WI38 (cell line): ENCODE results near the gene DIP2B.
"Not testable (repeated sequence)": the region's sequence is repeated elsewhere in the genome, so short reads cannot be mapped to it uniquely, and the experiment has no call there.

ENCODE experiments used
- H3K4me3 ChIP-seq: 2 replicates; pipeline ENCODE4 v1.5.1; 2011; ENCODE audit warnings: low read depth, mild to moderate bottlenecking, control low read depth, low read length
- TF ChIP-seq, protein P1 (sequence below): IDR thresholded peaks from 2 replicates; pipeline ENCODE4 v1.5.1; 2012; ENCODE audit warnings: low read depth, mild to moderate bottlenecking, control low read depth, low read length

The DIP2B gene

DNA sequence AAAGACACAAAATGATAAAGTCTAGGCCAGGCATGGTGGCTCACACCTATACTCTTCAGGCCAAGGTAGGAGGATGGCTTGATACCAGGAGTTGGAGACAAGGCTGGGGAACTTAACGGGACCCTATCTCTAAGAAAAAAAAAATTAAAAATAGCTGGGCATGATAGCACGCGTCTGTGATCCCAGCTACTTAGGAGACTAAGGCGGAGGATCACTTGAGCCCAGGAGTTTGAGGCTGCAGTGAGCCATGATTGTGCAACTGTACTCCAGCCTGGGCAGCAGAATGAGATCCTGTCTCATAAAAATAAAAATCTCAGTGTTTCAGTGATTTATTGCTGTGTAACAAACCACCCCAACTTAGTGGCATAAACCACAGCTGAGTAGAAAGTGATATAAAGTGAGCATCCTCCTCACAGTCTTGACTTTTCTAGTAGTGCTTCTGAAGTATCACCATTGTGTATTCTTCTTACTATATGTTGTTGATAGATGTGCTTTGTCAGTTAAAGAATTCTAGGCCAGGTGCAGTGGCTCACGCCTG is 248.5 kb downstream of the DIP2B start:
- H3K4me3 ChIP-seq, result no peak overlapping the region
- TF ChIP-seq, protein P1, sequence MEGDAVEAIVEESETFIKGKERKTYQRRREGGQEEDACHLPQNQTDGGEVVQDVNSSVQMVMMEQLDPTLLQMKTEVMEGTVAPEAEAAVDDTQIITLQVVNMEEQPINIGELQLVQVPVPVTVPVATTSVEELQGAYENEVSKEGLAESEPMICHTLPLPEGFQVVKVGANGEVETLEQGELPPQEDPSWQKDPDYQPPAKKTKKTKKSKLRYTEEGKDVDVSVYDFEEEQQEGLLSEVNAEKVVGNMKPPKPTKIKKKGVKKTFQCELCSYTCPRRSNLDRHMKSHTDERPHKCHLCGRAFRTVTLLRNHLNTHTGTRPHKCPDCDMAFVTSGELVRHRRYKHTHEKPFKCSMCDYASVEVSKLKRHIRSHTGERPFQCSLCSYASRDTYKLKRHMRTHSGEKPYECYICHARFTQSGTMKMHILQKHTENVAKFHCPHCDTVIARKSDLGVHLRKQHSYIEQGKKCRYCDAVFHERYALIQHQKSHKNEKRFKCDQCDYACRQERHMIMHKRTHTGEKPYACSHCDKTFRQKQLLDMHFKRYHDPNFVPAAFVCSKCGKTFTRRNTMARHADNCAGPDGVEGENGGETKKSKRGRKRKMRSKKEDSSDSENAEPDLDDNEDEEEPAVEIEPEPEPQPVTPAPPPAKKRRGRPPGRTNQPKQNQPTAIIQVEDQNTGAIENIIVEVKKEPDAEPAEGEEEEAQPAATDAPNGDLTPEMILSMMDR, result no peak

DNA sequence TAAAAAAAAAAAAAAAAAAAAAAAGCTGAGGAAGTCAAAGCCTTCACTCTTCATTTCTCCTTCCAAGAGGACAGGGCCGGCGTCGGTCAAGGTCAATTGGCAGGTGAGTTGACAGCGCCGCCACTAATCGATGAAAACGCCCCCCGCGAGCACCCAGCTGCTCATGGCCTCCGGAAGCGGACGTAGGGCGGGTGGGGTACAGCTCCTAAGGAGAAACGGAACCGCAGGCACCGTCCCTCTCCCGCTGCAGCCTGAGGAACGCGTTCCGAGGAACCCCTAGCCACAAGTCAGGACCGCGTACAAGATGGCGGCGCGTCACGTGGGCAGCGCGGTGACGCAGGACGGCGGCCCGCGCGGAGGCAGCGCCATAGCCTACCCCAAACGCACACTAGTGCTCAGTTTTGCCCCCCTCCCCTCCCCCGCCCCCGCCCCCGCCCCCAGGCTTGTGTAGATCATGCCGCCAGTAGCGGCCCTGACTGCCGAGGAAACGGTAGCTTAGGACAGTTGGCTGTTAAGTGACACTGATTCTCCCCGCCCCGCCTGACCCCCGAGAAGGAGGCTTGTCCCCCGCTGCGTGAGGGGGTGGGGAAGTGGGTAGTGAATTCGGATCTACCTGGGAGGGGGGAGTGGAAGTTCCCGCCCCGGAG is 259.0 kb downstream of the DIP2B start, which contains the start of gene ATF1:
Gene ATF1, plus strand, starts transcription at position 463 of the 647 bp plus-strand sequence. CDS start 16,045 bp downstream, outside the sequence.
- peak within 1 kb of the TSS; percentile 93 for H3K4me3 ChIP-seq
- TF ChIP-seq, protein P1, result no peak

DNA sequence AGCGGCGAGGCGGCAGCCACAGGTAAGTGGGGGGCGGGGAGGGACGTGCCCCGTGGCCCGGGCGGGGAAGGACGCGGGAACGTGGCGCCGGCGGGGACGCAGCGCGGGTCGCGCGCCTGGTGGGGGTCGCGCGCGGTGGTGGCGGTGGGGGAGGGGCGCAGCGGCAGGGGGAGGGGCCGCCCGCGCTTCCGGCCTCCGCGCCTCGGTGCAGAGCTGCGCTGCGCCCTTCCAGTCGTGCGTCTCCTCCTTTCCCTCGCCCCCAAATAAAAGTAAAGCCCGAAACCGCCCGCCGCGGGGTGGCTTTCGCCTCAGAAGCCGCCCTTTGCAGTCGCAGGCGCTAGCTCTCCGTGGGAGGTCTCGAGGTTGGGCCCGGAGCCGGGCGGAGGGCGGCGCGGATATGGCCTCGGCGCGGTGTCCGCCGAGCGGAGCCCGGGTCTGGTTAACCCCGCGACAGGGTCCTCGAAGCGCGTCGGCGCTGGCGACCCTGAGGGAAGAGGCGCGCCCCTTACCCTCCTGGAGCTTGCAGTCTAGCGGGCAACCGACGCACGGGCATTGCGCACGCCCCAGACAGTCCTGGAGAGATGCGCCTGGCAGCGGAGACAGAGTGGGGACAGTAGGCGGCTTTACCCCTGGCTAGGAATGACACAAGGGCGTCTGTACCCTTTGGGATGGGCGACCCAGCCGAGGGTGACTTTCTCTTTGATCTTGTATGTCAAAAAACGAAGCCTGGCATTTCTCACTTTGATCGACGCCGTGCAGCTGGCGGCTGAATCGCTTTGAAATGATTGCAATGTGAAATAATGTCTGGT is 259.7 kb downstream of the DIP2B start:
- H3K4me3 ChIP-seq, result peak overlapping the region; percentile 93
- TF ChIP-seq, protein P1, result no peak

DNA sequence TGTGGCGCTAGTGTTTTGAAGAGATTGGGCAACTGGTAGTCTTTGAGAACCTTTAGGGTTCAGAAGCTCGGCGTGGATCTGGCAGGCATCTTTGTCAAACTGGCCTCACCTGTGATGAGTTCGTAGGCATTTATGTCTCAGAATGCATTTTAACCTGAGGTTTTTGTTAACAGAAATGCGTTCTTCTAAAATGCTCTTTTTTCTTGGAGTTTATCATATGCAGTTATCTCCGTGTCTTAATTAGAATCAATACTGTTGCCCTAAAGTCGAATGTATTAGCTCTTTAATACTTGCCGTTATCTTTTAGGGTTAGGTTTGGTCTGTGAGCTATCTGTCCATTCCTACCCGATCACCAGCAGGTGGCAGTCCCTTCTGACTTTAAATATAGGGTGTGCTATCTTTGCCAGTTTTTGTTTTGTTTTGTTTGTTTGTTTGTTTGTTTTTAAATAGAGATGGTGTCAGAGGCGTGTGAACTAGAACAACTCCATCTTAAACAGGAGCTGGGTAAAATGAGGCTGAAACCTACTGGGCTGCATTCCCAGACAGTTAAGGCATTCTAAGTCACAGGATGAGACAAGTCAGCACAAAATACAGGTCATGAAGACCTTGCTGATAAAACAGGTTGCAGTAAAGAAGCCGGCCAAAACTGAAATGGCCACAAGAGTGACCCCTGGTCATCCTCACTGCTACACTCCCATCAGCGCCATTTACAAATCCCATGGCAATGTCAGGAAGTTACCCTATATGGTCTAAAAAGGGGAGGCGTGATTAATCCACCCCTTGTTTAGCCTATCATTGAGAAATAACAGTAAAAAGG is 260.5 kb downstream of the DIP2B start:
- TF ChIP-seq, protein P1, result peak; percentile 44
- H3K4me3 ChIP-seq, result peak overlapping the region; percentile 93

DNA sequence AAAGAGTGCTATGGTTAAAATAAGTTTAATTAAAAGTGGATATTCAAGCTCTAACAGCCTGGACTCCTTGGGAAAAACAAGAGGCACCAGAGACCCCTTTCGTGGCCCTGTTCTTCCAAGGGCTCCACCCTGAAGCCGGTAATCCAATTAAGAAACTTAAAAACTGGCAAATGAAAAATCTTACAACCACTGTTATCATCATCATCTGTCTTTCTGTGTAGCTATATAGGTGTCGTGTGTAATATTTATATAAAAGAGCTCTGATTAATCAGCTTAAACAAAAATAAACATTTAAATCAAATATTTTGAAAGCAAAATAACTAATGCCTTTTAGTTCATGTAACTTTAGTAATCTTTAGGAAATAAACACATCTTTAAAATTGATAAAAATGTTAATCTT is 263.6 kb downstream of the DIP2B start:
- H3K4me3 ChIP-seq, result no peak overlapping the region
- TF ChIP-seq, protein P1, result no peak

DNA sequence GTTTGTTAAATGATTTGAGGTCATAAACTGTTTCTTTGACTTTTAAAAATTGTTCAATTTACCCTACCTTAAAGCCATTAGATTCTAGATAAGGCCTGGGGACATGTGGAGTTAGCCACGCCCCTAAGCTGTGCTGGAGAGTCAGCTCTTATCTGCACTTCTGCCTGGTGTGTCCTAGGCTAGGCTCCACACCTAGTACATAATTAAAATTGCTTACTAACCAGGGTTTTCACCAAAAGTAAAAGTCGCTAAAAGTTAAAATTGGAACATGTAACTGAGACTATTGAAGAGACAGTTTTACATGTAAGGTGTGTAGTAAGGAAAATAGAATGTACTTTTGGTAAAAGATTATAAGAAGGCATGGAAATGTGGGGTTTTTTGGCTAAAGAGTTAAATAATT is 264.0 kb downstream of the DIP2B start:
- H3K4me3 ChIP-seq, result not testable (repeated sequence)

DNA sequence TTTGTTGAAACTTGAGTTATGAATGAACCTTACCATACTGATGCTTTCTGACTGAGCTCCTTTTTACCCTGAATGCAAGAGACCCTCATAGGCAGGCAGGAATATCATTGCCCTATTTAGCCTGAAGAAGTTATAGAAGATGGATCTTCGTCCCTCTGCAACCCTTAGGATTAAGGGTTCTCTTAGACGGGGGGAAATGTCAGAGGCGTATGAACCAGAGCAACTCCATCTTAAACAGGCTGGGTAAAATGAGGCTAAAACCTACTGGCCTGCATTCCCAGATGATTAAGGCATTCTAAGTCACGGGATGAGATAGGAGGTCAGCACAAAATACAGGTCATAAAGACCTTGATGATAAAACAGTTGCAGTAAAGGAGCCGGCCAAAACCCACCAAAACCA is 266.6 kb downstream of the DIP2B start:
- H3K4me3 ChIP-seq, result no peak overlapping the region
- TF ChIP-seq, protein P1, result no peak
